Measurements from ENCODE around the gene GPC4.

- TF ChIP-seq CTCF (IDR thresholded peaks at IDR 0.05) (no peak), POLR2A (IDR thresholded peaks at IDR 0.05) (no peak)
Observed at GRCh38 chrX:133373386-133374079, 41.8 kb downstream of the GPC4 start.
